Sigmoid colon (tissue), 4 donors: ENCODE data around the gene TPGS2.

ENCODE experiments used
- CTCF ChIP-seq, 4 experiments: fragments of 450-650 bp in 3 of 4; fragments of 200-600 bp in 1 of 4; IDR thresholded peaks; one replicate each; pipeline ENCODE4 v1.5.1; 2016 to 2019; ENCODE audit warnings: antibody characterized with exemption in 4 of 4, mild to moderate bottlenecking in 3 of 4, moderate library complexity in 2 of 4
- EP300 ChIP-seq, 4 donors: sonication (generic); formaldehyde crosslinking; IDR thresholded peaks; one replicate each; pipeline ENCODE4 v1.6.1; 2017; ENCODE audit warnings: antibody characterized with exemption in 4 of 4
- POLR2AphosphoS5 ChIP-seq, 4 donors: sonication (generic); formaldehyde crosslinking; IDR thresholded peaks; one replicate each; pipeline ENCODE4 v1.6.1; 2017; ENCODE audit warnings: antibody characterized with exemption in 4 of 4

DNA sequence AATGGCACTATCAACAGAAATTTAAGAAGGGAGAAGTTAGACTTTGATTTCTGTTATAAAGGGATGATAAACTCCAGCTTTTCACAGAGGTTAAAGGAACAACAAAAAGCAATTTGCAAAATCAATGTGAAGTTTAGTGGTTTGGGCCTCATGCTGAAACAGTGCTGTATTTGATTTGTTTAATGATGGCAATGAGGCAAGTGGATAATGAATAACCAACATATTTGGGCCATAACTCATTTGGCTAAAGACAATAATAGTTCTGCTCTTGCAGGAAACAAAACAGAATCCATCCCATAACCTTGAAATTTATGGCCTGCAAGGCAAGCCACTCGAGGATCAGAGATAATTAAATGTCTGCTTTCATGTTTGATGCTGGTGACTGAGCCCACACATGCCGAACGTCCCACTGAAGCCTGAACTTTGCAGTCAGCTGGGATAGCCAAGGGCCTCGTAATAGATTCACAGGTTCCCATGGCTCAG, 56.5 kb downstream of the TPGS2 start:
- no peak for TF ChIP-seq EP300 (IDR thresholded peaks at IDR 0.05)
- TF ChIP-seq CTCF (IDR thresholded peaks at IDR 0.05) = no peak
- TF ChIP-seq POLR2AphosphoS5 (IDR thresholded peaks at IDR 0.05) = no peak
